ENCODE results near the gene STYXL1. TPM values are rescaled to one million over a fixed set of nuclear protein-coding genes. Genes with fewer than 3 reads are reported as not detected.
A peak's percentile ranks its signal among the peaks of the same experiment; 100 is the strongest.

STYXL1 gene
- total RNA-seq, 1 donor from 2014 or later: 14.2 TPM

DNA sequence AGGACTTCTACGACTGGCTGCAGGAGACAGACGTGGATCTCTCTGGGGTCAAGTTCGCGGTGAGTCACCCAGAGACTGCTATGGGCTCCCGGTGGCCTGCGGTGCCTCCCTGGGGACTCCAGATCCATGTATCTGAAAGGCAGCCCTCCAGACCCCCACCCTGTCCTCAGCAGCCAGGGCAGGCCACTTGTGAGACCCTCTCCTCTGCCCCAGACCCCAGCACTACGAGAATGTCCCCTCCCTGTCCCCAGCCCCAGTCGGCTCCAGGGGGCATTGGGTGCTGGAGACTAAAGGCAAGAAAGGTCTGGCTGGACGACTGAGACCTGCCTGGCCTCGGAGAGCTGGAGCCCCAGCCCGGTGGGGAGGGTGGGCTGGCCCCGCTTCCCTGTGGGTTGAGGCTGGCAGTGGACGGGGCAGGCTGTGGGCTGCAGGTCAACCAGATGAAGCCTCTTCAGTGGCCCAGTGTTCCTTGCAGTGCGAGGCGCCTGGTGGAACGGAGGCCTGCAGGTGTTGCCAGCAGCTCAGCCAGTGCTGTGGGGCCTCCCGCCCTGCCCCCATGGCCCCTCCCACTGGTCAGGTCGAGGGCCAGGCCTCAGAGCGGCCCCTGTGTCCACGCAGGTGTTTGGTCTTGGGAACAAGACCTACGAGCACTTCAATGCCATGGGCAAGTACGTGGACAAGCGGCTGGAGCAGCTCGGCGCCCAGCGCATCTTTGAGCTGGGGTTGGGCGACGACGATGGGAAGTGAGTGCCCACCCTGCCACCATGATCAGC lies 67.2 kb downstream of the STYXL1 start:
- no peak for DNase-seq (ENCODE audit: low spot score)

DNA sequence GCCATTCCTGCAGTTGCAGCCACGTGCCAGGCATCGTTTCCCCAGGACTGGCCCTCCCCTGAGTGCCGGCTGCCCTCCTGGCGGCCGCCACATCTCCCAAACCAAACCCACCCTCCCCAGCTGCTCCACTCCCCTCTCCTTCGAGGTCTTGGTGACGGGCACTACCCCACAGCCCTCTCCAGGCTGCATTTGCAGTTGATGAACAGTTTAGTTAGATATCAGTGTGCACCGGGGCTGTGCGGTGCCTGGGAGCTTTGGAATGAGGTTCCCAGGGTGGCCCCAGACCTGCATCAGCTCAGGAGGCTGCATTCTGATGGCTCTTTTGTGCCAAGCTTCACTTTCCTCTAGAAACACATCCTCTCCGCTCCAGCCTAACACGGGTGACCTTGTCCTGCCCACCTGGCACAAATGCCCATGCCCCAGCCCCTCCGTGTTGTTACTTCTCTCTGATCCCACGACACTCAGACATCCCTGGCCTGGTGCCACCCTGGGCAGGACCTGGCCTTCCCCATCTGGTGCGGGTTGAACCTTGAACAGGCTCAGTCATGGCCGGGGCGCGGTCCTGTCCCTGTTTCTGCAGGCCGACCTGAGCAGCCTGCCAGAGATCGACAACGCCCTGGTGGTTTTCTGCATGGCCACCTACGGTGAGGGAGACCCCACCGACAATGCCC lies 67.9 kb downstream of the STYXL1 start:
- no peak for DNase-seq (ENCODE audit: low spot score)

DNA sequence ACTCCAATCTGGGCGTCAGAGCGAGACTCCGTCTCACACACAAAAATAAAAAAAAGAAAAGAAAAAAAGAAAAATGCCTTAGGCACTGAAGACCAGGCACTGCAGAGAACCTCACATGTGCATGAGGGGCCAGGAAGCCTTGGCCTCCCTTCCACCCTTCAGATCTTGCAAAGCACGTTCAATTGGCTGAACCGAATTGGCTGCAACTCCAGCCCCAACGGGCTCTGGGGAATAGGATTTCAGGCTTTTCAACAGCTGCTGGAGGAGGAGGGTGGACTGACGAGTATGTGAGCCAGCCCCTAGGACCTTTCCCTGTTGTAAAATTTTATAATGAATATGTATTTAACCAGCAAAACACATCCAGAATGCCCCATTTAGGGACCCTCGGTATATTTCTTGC lies 70.1 kb downstream of the STYXL1 start:
- peak; percentile 66 for DNase-seq (ENCODE audit: low spot score)

DNA sequence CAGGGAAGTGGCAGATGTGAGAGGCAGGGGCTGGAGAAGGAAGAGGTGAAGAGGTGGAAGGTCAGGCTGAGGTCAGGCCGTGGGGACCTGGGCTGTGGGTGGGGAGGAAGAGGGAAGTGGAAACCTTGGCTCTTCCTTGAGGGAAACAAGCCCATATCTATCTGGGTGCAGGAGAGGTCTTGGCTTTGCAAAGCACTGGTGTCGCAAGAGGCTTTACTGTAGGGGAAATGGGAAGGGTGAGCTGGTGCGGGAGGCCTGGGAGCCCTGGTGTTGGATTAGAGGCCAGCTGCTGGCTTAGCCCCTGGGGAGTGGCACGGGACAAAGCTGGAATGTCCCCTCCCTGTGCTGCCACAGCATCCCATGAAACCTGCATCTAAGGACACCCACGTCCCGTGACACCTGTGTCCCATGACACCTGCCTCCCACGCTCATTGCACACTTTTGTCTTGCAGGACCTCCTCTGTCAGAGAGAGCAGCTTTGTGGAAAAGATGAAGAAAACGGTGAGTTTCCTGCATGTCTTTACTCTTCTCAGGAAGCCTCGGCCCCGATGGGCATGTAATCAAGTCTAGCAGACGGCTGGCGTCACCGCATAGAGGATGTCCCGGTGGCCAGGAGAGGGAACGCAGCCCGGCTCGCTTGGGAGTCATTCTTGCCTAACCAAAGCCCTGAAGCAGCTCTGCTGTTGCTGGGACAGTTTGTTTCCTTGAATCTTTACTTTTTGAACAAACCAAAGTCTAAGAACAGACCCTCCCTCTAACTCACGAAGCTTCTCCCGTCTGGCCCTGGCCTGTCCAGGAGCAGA lies 75.6 kb downstream of the STYXL1 start:
- peak; percentile 37 for DNase-seq (ENCODE audit: low spot score)

DNA sequence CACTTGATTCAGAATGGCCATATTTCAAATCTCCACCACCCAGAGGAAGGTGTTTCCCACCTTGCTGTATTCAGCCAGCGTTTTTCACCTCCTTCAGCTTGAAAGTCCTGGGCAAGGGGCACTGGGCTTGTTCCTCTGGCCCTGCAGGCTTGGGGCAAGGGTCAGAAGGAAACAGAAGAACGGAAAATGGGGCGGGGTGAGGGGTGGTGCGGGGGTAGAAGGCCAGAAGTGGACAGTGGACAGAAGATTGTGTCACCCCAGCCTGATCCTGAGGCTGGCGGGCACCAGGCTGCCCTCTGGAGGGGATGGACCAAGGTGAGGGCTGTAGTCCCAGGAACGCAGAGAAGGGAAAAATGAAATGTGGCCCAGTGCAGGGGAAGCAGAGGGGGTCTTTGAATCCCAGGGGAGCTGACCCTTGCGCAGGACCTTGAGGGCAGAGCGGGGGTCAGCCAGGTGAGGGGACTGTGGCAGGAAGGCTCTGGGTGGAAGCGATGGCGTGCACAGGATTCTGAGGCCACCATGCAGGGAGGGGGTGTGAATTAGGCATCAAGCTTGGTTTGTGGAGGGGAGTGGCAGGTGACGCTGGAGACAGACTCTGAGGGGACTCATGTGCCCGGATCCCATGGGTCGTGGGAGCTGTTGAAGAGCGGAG lies 76.4 kb downstream of the STYXL1 start:
- DNase-seq (ENCODE audit: low spot score): no peak

DNA sequence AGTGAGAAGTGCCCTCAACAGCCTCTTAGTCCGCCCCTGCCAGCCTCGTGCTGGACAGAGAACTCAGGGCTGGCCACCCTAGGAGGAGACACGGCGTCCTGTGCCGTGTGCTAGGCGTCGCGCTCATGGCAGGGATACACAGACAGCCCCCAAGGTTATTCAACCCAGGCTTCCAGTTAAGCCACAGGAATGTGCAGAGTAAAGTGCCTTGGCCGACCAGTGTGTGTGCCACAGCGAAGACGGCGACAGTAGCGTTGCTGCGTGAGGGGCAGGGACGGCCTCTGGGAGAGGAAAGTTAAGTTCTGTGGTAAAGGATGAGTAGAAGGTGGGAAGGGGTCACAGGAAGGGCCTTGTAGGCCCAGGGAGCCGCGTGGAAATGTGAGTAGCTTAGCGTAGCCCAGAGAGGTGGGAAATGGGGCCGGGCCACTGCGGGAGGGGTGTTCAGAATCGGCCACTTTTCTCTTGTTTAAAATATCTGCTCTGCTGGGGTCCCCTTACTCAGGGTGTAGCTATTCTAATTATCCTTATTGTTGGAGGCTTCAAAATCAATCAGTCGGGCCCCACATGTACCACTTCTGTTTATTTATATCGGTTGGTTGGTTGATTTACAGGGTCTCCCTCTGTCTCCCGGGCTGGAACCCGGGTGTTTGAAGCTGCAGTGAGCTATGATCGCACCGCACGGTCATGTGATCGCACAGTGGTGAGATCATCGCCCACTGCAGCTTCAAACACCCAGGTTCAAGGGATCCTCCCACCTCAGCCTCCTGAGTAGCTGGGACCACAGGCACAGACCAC lies 77.9 kb downstream of the STYXL1 start:
- no peak for DNase-seq (ENCODE audit: low spot score)

DNA sequence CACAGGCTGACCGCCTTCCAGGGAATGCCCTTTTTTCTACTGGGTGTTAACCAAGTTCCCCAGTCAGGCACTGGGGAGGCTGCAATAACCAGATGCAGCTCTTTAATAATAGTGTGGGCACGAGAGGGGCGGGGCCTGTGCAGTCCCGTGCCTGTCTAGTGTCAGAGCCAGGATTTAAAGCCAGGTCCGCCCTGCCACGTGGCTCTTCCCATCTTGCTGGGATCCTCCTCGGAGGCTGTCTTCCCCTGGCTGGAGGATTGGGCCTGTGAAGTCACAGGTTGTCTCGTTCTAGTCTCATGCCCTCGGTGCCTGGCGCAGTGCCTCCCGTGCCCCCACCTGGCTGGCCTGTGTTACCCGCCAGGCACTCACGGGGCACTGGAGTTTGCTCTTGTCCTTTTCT lies 78.6 kb downstream of the STYXL1 start:
- peak; percentile 50 for DNase-seq (ENCODE audit: low spot score)

DNA sequence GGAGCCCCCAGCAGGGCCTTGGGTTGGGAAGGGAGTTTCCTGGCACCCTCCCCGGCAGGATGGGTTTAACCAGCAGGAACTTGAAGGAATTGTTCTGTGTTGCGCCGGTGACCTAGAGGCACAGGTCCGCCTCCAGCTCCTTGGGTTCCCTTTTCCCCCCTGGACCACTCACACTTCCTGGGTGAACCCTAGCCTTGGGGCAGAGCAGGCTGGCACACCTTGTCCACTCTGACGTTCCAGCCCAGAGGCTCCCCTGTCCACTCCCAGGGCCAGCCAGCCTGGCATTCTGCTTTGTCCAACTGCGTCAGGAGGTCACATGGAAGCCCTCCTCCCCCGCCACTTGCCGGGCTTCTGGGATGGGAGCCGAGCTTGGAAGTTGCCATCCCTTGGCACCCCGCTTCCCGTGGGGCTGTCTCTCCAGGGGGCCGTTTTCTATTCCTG lies 79.2 kb downstream of the STYXL1 start:
- no peak for DNase-seq (ENCODE audit: low spot score)

DNA sequence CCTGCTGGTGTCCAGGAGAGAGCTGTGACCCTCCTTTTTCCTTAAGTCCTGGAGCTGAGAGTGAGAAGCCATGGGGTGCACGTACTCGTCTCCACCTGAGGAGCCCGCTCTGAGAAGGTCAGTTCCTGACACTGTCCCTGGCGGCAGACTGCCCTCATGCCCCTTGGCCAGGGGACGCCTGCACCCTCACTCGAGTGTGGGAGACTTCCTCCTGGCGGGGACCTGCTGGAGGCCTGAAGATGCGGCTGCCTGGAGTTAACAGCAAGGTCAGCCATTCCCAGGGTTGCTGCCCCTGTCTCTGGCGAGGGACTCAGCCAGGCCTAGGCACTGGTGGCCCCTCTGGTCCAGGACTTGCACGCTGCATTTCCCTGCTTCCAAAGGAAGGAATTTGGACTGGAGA lies 79.8 kb downstream of the STYXL1 start:
- DNase-seq (ENCODE audit: low spot score): no peak

DNA sequence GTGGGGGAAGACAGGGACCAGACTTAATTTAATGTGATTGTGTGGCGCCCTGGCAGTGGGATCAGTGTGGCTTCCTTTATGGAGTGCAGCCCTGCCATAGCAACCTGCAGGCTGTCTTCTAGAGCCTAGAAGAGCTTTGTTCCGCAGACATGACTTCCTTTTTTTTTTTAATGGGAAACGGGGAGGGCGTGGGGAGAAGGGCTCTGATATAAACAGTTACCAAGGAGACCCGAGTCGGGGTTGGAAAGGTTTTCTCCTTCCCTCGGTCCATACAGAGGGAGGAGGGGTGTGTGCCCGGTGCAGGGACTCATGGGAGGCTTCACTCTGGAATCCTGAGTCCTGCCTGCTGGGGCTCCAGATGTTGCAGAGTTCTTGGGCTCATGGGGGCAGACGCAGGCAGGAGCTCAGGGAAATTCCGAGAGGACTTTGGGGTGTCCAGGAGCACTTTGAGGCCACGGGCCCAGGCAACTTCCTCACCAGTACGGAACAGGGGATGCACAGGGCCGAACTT lies 80.3 kb downstream of the STYXL1 start:
- peak; percentile 94 for DNase-seq (ENCODE audit: low spot score)

DNA sequence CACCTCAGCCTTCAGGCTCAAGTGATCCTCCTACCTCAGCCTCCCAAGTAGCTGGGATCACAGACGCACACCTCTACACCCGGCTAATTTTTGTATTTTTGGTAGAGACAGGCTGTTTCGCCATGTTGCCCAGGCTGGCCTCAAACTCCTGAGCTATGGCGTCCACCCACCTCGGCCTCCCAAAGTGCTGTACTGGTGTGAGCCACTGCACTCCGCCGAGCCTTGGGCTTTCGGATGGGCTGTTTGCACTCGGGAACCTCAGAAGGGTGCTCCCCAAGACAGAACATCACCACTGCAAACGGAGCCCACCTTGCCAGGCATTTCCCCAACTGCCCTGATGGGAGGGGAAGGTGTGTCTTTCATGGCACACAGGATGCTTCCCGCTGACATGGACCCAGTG lies 80.7 kb downstream of the STYXL1 start:
- no peak for DNase-seq (ENCODE audit: low spot score)

DNA sequence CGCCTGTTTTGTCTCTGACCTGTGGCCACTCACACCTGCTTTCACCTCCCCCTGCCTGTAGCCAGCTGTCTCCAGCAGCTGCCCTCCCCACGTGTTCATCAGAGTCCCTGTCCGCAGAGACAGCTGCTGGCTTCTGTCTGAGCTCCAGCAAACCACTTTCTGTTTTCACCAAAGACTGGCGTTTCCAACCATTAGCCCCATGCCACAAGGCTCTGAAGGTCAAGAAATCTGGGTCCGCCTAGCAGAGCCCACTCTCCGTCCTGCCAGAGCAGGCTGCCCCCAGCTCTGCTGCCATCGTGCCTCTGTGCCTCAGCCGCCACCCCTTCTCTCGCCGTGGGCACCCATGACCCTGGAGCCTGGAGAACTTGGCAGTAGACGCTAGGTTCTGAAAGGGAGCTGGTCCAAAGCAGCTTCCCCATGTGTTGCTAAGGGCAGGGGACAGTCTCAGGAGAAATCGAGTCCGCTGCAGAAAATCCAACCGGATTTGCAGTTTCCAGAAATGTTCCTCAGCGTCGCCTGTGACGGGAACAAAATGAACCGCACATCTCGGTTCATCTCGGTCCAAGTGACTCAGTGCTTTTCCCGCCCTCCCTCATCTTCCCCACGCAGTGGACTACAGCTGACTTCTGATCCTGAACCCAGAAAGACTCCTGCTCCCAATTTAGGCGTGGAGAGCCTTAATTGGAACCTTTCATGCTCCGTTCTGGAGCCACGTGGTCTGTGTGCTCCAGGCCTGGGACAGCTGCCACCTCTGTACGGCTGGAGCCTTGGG lies 81.4 kb downstream of the STYXL1 start:
- DNase-seq (ENCODE audit: low spot score): no peak

DNA sequence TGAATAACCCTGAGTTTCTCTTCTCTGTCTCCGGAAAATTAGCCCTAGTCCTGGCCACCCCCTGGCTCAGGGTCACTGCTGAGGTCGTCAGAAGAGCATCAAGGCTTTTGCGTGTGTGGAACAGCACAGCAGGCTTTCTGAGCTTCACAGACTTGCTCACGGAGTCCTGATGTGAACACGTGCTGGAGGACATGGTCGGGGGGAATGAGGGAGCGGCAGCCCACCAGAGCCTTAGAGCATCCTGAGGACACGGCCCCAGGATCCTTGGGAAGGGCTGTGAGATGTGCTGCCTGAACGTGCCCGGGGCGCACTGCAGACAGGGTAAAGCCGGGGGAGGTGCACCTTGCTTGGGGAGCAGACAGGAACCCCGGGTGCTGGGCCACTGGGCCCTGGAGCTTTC lies 82.2 kb downstream of the STYXL1 start:
- no peak for DNase-seq (ENCODE audit: low spot score)

DNA sequence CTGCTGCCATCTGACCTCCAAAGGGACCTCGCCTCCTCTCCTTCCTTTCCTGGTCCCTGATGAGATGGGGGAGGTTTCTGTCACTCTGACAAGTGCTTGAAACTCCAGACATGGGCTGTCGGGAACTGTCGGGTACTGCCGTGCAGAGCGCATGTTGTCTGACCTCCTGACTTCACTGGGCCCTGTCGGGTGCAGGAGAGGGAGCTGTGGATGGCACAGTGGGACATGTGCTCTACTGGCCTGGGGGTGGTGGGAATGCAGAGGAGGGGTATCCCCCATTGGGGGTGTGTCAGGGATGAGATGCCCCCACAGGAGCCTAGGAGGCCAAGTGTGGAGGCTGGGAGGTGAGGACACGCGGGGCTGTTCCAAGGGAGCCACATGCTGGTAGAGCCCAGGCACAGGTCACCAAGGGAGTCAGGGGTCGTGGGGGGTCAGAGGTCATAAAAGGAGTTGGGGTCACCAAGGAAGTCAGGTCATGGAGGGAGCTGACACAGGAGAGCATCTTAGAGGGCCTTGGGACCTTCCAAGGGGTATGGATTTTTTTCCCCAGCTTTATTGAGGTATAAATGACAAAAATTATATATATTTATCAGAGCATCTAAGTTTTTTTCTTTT lies 84.3 kb downstream of the STYXL1 start:
- DNase-seq (ENCODE audit: low spot score): no peak

DNA sequence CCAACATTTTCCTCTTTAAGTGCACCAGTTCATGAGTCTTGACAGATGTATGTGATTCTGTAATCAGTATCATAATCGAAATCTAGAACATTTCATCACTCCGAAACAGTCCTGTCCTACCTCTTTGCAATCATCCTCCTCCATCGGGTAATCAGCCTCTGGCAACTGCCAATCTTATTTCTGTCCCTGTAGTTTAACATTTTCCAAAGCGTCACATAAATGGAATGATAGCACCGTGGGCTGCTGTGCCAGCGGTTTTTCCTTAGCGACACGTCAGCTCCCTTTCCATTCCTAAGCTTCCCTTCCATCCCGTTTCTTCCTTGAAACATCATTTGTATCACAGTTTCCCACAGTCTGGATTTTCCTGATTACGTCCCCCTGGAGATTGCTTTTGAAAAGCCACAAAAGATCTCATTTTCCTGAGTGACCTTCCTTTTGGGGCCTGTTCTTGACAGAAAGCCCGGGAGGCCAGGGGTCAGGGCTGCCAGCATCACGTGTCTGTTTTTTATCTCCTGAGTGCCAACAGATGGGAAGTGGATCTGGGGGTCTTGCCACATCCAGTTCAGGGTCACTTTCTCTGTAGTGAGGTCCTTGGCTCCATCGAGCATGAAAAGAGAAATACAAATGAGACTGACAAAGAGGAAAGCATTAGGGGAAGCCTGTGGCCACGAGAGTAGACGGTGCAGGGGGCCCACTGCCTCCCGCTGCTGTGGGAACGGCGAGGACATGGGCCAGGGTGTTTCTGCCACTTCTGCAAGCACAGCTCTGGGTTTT lies 85.0 kb downstream of the STYXL1 start:
- peak; percentile 76 for DNase-seq (ENCODE audit: low spot score)

DNA sequence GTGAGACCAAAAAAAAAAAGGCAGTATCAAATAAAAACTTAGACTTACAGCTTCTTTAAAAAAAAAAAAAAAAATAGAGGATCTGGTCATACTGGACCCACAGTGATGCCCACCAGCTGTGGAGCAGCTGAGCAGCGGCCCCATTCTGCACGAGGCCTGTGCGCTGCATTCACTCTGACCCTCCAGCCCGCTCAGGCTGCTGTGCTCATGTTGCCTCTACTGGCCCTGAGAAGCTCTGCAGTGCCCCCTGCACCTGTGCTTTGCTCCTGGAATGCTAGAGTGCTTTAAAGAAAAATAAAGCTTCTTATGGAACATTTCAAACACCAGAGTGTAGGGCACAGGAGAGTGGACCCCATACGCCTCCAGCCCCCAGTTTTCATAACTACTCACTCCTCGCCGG lies 86.6 kb downstream of the STYXL1 start:
- DNase-seq (ENCODE audit: low spot score): no peak

DNA sequence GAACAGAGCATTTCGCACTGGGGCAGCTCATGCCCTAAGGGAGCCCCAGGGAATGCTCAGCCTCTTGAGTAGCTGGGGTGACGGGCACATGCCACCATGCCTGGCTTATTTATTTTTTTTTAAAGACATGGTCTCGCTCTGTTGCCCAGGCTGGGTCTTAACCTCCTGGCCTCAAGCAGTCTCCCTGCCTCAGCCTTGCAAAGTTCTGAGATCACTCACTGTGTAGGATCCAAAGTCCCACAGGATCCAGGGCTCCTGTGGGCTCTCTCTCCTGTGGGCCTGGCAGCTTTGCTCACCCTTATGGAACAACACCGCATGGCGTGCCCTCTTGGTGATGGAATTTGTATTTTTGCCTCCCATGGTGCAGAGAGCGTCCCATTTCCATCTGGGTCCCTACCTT lies 87.4 kb downstream of the STYXL1 start:
- no peak for DNase-seq (ENCODE audit: low spot score)

DNA sequence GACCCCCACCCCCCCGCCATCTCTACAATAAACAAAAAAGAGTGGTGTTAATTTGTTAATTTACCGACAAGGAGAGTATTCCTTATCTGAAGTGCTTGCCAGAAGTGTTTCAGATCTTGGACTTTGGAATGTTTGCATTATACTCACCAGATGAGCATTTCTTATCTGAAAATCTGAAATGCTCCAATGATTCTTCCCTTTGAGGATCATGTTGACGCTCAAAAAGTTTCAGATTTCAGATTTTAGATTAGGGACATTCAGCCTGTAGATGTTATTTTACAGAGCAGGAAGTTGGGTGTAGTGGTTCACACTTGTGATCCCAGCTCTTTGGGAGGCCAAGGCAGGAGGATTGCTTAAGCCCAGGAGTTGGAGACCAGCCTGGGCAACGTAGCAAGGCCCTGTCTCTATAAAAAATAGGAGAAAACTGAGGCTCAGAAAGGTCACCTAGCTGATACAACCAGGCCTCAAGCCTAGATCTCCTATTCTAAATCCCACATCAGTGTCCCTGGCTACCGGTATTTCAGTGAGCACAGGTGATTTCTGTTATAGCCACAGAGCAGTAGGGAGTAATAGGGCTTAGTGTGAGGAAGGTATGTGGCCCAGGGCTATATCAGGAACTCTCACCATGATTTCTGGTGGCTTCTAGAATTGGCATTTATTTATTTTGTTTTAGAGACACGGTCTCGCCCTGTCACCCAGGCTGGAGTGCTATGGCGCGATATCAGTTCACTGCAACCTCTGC lies 88.8 kb downstream of the STYXL1 start:
- no peak for DNase-seq (ENCODE audit: low spot score)
